Stimulated activated CD4-positive, alpha-beta T cell treated with anti-CD3 and anti-CD28 coated beads, Interleukin-2, amount 100 ng/mL, for 48 hours (primary cell): ENCODE results near the gene ALKBH2.
A peak's percentile ranks its signal among the peaks of the same experiment; 100 is the strongest.

Source experiments
- DNase-seq, 2 donors: peaks; one replicate each; pipeline ENCODE4 v3.0.0-alpha.2; 2020

ALKBH2 gene

DNA sequence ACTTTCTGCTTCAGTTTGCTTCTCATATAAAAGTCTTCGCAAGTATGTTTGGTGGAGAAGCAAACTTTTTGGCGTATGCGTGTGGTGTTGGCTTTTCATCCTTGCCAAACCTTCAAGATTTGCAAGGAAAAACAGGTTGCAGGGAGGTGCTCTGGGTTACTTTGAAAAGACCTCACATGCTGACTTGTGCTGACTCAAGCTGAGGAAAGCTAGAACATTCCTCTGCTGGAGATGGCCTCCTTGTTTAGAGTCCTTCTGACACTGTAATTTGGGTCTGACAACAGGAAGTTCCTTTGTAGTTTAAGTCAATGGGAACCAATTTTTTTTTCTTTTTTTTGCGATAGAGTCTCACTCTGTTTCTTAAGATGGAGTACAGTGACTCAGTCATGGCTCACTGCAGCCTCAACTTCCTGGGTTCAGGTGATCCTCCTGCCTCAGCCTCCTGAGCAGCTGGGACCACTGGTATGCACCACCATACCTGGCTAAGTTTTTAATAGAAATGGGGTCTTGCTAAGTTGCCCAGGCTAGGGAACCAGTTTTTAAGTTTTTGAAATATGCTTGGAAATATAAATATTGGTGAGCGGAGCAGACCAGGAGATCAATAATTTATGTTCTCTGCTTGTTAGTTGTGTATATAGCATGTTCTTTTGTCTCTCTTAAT is 20.5 kb upstream of the ALKBH2 start:
- no peak for DNase-seq

DNA sequence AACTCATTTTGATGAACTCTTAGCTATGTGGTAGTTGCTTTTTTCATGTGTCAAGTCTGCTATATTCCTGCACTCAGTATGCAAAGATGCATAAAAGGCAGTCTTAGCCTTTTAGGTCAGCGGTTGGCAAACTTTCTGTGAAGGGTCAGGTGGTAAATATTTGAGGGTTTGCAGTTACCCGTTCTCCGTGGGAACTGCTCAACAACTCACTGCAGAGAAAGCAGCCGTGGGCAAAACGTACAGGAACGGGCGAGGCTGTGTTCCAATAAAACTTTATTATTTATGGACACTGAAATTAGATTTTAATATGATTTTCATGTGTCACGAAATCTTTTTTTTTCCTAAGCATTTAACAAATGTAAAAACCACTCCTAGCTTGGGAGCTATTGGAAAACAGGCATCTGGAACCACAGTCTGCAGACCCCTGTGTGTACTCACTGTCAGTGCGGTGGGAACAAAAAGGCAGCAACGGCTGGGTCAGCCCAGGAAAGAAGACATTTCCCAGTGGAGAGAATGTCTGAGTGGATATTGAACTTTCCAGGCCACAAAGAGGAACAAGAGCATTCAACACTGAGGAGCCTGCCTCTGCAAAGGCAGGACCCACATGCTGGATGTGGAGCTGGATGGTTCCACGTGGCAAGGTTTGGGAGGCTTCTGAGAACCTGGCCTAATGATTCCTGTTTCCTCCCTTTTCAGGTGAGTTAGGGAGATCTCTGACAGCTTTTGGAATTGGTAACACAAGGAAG is 19.6 kb upstream of the ALKBH2 start:
- DNase-seq = no peak

DNA sequence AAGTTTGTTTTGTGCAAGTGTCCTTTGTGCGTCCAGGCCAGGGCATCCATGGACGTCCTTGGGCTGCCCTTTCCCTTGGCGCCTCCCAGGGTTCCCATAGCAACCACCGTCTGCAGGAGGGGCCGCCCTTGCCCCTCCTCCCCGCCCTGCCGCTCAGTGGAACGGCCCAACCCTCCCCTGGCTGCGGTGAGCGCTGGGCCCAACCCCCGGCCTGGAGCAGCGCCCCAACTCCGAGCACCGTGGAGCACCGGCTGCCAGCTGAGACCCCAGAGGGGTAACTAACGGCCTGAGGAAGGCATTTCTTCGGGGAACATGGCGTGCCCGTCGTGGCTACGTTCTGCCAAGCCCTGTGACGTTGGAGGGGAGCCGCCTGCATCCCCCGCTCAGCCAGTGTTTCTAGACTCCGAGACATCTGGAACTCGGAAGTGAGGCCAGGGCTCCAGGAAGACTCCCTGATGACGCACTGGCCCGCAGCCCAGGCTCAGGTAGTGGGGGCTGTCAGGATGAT is 17.8 kb upstream of the ALKBH2 start:
- peak; percentile 29 to 38 for DNase-seq

DNA sequence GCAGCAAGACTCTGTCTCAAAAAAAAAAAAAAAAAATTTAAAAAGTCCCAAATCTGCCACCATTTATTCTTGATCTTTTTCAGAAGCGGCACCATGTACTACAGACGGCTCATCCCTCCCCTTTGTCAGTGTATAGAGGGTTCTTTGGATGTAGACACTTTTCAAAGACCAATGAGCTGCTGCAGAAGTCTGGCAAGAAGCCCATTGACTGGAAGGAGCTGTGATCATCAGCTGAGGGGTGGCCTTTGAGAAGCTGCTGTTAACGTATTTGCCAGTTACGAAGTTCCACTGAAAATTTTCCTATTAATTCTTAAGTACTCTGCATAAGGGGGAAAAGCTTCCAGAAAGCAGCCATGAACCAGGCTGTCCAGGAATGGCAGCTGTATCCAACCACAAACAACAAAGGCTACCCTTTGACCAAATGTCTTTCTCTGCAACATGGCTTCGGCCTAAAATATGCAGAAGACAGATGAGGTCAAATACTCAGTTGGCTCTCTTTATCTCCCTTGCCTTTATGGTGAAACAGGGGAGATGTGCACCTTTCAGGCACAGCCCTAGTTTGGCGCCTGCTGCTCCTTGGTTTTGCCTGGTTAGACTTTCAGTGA is 16.6 kb upstream of the ALKBH2 start:
- DNase-seq = no peak

DNA sequence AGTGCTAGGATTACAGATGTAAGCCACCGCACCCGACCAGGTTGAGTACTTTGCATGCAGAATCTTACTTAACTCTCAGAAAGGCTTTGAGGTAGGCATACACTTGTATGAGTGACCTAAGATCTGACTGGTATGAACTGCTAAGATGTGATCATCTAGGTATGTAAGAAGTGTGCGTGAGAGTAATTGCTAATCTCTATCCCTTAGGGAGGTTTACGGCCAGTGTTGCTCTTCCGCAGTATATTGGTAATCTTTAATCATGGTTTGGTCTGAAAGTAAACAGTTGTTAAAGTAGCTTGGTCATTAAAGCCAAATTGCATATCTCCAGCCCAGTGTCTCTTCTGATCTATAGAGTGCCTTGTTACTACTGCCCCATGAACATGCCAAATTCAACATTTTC is 11.9 kb upstream of the ALKBH2 start:
- DNase-seq = no peak

DNA sequence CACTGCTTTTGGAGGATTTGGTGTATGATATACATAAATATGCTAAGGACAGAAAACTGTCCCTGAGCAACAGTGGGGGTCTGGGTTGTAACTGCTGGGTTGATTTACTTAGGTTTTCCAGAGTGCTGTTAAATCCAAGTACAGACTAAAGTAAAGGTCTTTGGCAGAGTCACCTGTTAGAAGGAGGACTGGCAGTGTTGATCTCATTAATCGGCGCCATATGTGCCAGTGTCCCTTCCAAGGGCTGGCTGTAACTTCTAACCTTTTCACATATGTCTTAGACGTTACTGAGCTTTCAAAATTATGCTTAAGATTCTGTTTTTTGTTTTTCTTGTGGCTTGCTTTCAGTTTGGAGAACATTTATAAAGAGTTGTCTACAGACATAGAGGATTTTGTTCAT is 9.2 kb upstream of the ALKBH2 start:
- DNase-seq = no peak

DNA sequence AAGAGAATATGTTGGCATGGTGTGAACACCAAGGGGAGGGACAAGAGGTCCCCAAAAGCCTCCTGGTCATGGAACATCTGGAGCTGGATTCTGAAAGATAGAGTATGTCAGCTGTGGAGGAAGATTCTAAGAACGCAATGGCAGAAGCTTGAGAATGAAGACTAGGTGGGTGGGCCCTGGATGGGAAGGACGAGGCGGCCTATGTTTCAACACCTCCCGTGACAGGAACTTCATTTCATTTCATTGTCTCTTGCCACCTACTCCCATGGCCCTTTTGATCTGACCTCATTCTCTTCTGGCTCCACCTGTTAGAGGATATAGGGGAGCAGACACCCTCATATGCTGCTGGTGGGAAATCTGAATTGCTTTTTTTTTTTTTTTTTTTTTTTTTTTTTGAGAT is 7.5 kb upstream of the ALKBH2 start:
- DNase-seq = no peak

DNA sequence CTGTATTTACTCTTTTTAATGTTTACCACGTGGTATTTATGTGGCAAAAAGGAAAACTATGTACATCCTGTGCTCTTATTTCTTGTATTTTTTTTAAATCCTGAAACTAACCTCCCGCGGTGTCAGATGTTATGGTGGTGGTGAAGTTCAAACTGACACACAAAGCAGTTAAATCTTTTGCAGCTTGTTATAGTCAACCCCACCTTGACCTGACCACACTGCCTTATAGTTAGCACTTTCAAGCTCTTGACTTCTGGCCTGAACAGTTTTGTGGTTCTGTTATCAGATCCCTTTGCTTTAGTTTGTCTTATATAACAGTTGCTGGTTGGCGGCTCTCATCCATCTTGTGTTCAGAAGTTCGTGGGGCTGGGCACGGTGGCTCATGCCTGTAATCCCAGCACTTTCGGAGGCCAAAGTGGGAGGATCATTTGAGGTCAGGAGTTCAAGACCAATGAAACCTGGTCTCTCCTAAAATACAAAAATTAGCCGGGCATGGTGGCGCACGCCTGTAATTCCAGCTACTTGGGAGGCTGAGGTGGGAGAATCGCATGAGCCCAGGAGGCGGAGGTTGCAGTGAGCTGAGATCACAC is 6.3 kb upstream of the ALKBH2 start:
- no peak for DNase-seq

DNA sequence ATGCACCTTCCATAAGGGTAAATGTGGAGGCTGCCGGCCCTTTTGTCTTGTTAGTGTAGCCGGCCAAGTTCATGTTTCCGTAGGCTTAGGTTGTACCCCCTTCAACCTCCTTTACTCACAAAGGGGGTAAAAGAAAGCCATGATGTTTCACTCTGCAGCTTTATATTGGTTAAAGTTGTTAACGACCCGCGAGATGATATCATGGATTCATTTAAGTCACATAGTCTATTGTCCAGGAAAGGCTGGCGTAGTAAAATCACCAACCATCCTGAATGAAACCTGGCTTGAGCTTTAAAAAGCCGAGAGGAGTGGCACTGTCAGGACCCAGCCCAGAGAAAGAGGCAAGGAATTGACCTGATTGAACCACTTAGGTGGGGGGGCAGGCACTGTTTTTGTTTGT is 5.4 kb upstream of the ALKBH2 start:
- no peak for DNase-seq

DNA sequence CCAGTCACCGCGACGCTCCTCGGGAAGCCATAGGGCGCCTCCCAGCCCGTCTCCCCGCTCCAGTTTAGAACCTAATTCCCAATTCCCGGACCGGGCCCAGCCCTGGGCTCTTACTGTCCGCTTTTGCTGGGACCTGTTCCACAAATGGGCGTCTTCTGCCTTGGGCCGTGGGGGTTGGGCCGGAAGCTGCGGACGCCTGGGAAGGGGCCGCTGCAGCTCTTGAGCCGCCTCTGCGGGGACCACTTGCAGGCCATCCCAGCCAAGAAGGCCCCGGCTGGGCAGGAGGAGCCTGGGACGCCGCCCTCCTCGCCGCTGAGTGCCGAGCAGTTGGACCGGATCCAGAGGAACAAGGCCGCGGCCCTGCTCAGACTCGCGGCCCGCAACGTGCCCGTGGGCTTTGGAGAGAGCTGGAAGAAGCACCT is 4.9 kb upstream of the ALKBH2 start:
- DNase-seq = no peak

DNA sequence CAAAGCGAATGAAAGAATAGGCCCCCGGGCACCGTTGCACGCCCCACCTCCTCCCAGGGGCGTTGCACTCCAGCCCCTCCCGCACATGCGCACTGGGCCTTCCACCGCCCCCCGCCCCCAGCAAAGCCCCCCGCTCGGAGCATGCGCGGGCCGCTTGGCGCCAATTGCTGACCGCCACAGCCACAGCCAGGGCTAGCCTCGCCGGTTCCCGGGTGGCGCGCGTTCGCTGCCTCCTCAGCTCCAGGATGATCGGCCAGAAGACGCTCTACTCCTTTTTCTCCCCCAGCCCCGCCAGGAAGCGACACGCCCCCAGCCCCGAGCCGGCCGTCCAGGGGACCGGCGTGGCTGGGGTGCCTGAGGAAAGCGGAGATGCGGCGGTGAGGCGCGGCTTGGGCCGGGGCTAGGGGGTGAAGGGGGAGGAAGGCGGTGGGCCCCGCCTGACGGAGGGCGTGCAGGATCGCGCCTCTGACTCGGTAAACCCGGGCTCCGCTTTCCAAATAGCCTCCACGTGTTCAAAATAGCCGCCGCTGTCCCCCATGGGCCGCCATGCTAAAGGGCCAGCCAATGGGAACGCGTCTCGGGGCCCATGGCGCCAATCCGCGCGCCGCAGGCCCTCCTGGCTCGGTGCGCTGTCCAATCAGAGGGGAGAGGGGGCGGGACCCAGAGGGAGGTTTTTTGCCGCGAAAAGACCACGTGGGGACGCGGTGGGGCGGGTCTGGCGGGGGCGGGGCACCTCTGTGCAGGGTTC is 4.3 kb upstream of the ALKBH2 start, which contains the start of gene UNG:
Gene UNG (plus strand): TSS at position 163 of the 748 bp plus-strand sequence. CDS start 83 bp downstream, at position 246.
- DNase-seq = peak; percentile 94 to 96

DNA sequence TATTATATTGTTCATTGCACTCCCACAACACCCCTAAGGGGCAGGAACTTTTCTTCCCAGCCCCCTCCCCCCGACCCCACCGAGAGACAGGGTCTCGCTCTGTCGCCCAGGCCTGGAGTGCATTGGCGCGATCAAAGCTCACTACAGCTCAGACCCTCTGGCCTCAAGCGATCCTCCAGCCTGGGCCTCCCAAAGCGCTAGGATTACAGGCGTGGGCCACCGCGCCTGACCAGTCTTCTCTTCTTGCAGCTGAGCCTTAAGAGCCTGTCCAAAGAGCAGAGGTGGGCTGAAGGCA is 3.8 kb upstream of the ALKBH2 start:
- DNase-seq = no peak

DNA sequence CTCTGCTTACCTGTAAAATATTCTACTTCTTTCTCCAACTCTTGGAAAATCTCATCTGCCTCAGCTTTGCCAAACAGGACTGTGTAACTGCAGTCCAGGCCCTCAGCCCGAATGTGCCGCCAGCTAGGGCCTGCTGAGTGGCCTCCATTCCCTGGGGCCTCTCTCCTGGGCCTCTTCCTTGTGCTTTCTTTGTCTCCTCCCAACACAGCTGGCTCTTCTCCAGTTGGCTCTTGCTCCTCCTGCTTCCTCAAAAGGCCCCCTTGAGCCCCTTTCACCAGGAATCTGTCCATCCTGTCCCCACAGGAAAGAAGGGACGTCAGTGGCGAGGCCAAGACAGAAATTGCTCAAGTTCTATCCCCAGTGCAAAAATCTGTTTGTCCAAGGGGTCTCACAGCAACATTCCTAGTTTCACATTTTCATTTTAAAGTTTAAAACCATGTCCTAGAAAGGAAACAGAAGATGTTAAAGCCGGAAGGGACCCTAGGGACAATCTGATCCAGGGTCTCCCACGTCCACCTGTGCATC is 713 bp downstream of the ALKBH2 start:
- no peak for DNase-seq

DNA sequence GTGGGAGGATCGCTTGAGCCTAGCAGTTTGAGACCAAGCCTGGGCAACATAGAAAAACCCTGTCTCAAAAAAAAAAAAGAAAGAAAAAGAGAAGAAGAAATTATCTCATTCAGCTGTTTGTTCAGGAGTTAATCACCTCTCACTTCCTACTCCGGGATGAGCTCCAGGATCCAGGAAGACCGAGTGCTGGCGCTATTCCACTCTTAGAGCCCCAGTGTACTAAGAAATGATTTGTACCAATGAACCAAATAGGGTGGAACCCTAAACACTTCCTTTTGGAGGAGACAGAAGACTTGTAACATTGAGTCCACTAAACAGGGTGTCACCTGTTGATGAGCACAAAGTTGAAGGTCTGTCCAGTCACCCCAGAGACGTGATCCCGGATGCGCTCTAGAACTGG is 3.6 kb downstream of the ALKBH2 start:
- no peak for DNase-seq

DNA sequence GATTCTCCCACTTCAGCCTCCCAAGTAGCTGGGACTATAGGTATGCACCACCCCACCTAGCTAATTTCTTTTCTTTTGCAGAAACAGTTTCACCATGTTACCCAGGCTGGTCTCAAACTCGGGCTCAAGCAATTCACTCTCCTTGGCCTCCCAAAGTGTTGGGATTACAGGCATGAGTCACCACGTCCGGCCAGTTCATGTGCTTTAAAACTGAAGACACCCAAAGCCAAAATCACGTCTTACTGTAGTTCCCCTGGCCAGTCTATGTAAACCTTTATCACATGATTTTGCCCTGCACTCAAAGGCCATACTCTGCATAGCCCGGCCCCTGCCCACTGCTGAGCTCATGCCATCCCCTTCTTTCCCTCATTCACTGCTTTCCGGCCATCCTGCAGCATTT is 4.5 kb downstream of the ALKBH2 start:
- no peak for DNase-seq

DNA sequence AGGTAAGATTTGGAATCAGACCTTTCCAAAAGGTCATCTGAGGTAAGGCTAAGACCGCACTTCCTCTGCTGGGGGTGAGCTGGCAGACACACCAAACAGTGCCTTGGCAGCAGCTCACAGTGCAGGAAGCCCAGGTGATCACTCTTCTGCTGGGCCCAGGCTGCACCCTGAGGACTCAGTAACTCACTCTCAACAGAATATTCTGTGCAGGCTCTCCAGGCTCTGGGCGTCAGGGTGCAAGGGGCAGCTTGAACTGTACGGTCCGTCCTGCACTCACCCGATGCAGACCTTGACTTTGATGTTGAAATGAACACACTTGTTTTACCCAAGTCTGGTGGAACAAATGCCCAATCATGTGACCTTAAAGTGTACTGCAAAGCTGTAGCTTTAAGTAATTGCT is 6.0 kb downstream of the ALKBH2 start:
- no peak for DNase-seq

DNA sequence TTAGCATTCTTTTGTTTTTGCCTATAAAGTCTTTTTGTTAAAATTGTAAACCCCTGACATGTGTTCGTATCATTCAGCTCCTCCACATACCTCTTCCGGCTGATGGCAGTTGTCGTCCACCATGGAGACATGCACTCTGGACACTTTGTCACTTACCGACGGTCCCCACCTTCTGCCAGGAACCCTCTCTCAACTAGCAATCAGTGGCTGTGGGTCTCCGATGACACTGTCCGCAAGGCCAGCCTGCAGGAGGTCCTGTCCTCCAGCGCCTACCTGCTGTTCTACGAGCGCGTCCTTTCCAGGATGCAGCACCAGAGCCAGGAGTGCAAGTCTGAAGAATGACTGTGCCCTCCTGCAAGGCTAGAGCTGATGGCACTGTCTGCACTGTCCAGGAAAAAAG is 7.7 kb downstream of the ALKBH2 start:
- DNase-seq = no peak

DNA sequence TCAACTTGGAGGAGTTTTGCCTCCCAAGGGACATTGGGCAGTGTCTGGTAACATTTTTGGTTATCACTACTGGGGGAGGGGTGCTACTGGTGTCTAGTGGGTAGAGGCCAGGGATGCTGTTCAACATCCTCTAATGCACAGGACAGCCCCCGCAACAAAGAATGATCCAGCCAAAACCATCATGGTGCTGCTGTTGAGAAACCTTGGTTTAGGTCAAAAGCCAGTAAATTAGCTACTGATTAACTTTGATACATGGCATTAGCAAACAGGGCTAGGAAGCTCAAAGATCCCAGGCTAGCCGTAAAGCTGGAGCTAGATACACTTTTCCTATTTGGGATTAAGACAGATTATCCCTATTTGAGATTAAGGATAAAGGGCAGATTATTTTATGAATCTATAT is 8.8 kb downstream of the ALKBH2 start:
- no peak for DNase-seq

DNA sequence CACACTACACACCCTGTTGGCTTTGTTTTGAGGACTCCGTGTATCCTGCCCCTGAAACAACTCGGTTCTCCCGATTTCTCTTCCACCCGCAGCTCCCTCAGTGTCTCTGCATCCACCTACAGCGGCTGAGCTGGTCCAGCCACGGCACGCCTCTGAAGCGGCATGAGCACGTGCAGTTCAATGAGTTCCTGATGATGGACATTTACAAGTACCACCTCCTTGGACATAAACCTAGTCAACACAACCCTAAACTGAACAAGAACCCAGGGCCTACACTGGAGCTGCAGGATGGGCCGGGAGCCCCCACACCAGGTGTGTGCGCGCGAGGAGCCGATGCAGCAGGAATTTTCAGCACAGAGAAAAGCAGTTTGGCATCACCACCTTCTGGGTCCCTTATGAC is 10.5 kb downstream of the ALKBH2 start:
- no peak for DNase-seq

DNA sequence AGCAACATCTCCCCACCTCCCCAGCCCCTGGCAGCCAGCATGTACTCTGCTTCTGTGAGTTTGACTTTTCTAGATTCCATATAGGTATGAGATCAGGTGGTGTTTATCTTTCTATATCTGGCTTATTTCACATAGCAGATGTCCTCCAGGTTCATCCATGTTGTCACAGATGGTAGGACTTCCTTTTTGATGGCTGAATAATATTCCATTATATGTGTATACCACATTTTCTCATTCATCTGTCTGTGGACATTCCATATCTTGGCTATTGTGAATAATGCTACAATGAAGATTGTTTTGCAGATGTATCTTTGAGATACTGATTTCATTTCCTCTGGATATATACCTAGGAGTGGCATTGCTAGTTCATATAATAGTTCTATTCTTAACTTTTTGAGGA is 18.4 kb downstream of the ALKBH2 start:
- no peak for DNase-seq

DNA sequence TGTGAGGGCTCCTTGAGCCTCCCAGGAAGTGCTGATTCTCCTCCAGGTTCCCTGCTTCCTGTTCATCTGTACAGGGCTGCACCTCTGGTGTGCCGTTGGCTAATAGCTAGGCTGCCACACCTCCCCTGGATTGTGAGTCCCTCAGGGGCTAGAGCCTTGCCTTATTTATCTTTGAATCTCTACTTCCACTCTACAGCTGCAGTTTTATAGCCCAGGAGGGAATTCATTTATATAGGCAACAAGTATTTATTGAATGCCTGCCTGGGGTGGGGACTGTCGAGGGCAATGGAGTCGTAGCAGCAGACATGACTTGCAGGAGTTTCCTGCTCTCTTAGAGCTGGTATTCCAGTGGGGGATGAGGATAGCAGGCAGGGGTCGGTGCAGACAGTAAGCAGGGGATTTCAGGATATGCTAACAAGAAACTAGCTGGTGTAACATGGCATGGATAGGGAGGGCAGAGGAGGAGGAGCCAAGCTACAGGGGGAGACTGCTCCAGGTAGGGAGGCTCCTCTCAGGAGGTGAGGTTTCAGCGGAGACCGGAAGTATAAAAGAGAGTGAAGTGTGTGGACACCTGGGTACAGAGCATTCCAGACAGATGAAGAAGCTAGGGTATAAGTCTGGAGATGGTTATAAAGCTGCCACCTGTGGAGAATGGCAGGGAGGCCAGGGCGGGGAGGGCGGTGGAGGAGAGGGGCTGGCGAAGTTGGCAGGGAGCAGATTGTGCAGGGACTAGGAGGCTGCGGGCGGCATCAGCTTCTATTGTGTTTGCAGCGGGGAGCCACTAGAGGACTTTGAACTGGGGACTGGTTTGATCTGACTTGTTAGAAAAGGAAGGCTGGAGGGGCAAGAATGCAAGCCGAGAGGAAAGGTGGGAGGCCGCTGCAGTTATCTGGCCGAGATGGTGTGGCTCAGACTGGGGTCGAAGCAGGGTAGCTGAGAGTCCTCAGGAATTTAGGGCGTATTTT is 23.7 kb downstream of the ALKBH2 start:
- DNase-seq = no peak

DNA sequence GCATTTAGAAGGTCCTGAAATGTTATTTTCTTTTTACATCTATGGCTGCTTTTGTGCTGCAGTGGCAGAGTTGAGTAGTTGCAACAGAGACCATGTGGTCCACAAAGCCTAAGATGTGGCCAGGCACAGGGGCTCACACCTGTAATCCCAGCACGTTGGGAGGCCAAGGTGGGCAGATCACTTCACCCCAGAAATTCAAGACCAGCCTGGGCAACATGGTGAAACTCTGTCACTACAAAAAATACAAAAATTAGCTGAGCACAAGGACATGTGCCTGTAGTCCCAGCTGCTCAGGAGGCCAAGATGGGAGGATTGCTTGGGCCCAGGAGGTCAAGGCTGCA is 27.4 kb downstream of the ALKBH2 start:
- DNase-seq = no peak
